Lung (tissue), 12 donors: Measurements from ENCODE around the gene OLFML1. TPM values are rescaled to one million over a fixed set of nuclear protein-coding genes. Genes with fewer than 3 reads are reported as not detected.
"Not testable (repeated sequence)": the region's sequence is repeated elsewhere in the genome, so short reads cannot be mapped to it uniquely, and the experiment has no call there.

ENCODE experiments used
- ATAC-seq: fragments of 200-7000 bp; cut with Tn5 transposase; one replicate; pipeline ENCODE4 v1.9.1; 2020; ENCODE audit warnings: moderate number of reproducible peaks; ENCODE audit not compliant: insufficient read depth, low FRiP score
- DNase-seq, 3 donors: peaks; one replicate each; pipeline ENCODE4 v3.0.0-alpha.2; 2013 to 2017
- H3K27ac ChIP-seq, 2 donors: one replicate each; pipeline ENCODE4 v1.5.1; 2013; ENCODE audit warnings: mild to moderate bottlenecking in 2 of 2, moderate library complexity in 2 of 2, control low read depth in 1 of 2, inconsistent platforms in 1 of 2, low read depth in 1 of 2, low read length in 1 of 2
- H3K27me3 ChIP-seq, 3 donors: one replicate each; pipeline ENCODE4 v1.5.1; 2013; ENCODE audit warnings: low read length in 2 of 3; ENCODE audit not compliant: control insufficient read depth in 3 of 3, insufficient read depth in 3 of 3
- H3K36me3 ChIP-seq, 4 donors: one replicate each; pipeline ENCODE4 v1.5.1; 2013; ENCODE audit warnings: low read length in 4 of 4, mild to moderate bottlenecking in 1 of 4, moderate library complexity in 1 of 4; ENCODE audit not compliant: control insufficient read depth in 4 of 4, insufficient read depth in 4 of 4
- H3K4me1 ChIP-seq, 5 donors: one replicate each; pipeline ENCODE4 v1.5.1; 2013; ENCODE audit warnings: low read length in 5 of 5, mild to moderate bottlenecking in 2 of 5, moderate library complexity in 1 of 5; ENCODE audit not compliant: control insufficient read depth in 5 of 5, insufficient read depth in 5 of 5
- H3K4me3 ChIP-seq: one replicate; pipeline ENCODE4 v1.5.1; 2013; ENCODE audit warnings: mild to moderate bottlenecking, control low read depth, moderate library complexity
- H3K9ac ChIP-seq, 2 donors: one replicate each; pipeline ENCODE4 v1.5.1; 2013; ENCODE audit warnings: low read length in 2 of 2, control low read depth in 1 of 2; ENCODE audit not compliant: insufficient read depth in 1 of 2
- H3K9me3 ChIP-seq, 4 donors: one replicate each; pipeline ENCODE4 v1.5.1; 2013; ENCODE audit warnings: low read length in 3 of 4, mild to moderate bottlenecking in 1 of 4, moderate library complexity in 1 of 4; ENCODE audit not compliant: control insufficient read depth in 4 of 4, insufficient read depth in 3 of 4
- WGBS, 2 donors: extraction: QIAGEN DNeasy Blood & Tissue Kit; methylation state at CpG; one replicate each; pipeline ENCODE4 v1.1.7; 2013; 5-methylcytosine and 5-hydroxymethylcytosine counted together
- polyA plus RNA-seq, 2 donors: library from polyadenylated mRNA; stranded (reverse); fragments of 200-250 nt; gene quantifications; one replicate each; pipeline ENCODE4 v1.2.1, GENCODE V29; 2013
- total RNA-seq, 2 donors: library from RNA; depleted of rRNA in 1 of 2; stranded (reverse); fragments of >200 nt in 1 of 2; gene quantifications; one replicate each; pipeline ENCODE4 v1.2.1, GENCODE V29; 2014 to 2021
- TF ChIP-seq, protein P1 (sequence below): IDR thresholded peaks from 2 replicates; pipeline ENCODE4 v1.5.1; 2012; ENCODE audit warnings: mild to moderate bottlenecking; ENCODE audit errors: control extremely low read depth, extremely low read depth
- donor health status: control.
- donor health status: control.
- donor health status: Bipolar disorder and iron deficiency.
- donor health status: healthy.
- donor health status: DM: yes; HTN: yes; CAD: no.

OLFML1 gene
- total and polyA plus RNA-seq, 4 donors = 2.6 to 28.1 (median 9.5) TPM

GRCh38 chr11:7515447-7515886 is 30.2 kb downstream of the OLFML1 start:
- H3K9me3 ChIP-seq = no peaks in the 10 kb centered on the region
- TF ChIP-seq, protein P1, sequence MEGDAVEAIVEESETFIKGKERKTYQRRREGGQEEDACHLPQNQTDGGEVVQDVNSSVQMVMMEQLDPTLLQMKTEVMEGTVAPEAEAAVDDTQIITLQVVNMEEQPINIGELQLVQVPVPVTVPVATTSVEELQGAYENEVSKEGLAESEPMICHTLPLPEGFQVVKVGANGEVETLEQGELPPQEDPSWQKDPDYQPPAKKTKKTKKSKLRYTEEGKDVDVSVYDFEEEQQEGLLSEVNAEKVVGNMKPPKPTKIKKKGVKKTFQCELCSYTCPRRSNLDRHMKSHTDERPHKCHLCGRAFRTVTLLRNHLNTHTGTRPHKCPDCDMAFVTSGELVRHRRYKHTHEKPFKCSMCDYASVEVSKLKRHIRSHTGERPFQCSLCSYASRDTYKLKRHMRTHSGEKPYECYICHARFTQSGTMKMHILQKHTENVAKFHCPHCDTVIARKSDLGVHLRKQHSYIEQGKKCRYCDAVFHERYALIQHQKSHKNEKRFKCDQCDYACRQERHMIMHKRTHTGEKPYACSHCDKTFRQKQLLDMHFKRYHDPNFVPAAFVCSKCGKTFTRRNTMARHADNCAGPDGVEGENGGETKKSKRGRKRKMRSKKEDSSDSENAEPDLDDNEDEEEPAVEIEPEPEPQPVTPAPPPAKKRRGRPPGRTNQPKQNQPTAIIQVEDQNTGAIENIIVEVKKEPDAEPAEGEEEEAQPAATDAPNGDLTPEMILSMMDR = no peak
- ATAC-seq (no peak), DNase-seq (no peak)
- 97% methylated on average over 1 of the region's 1 CpG for WGBS, 2 donors
- no peak overlapping the region for H3K27ac ChIP-seq
- peaks cover 0 to 18% (median 17%) of the 10 kb centered on the region in 3 donors for H3K27me3 ChIP-seq
- peaks cover 0 to 6% (median 1%) of the 10 kb centered on the region in 4 donors for H3K36me3 ChIP-seq
- H3K4me1 ChIP-seq = peaks cover 5 to 27% (median 8%) of the 10 kb centered on the region in 5 donors
- H3K4me3 ChIP-seq = no peak overlapping the region
- no peak overlapping the region for H3K9ac ChIP-seq

DNA sequence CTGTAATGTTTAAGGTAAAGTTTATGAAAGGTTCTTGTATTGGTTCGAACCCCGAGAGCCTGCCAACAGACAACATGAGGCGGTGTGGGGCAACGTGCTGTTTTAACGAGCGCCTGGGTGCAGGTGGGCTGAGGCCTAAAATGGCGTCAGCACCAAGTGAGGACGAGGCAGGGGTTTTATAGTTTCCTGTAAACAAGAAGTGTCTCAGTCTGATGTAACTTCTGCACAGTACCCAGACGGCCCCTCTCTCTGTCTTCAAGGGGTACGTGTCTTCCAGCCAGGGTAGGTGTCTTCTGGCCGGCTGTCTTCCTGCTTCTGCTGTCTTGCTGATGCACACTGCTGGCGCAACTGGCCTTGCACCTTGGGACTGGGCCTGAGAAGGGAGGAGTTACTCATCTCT is 31.2 kb downstream of the OLFML1 start:
- H3K4me1 ChIP-seq = peaks cover under 1 to 23% (median 6%) of the 10 kb centered on the region in 5 donors
- H3K27ac ChIP-seq = no peak overlapping the region
- peaks cover 0 to 18% (median 17%) of the 10 kb centered on the region in 3 donors for H3K27me3 ChIP-seq
- TF ChIP-seq, protein P1 = no peak
- 71 to 88% methylated on average over 12 of the region's 12 CpGs for WGBS, 2 donors
- ATAC-seq (no peak), DNase-seq (no peak)
- H3K36me3 ChIP-seq = peaks cover 0 to under 1% (median 0%) of the 10 kb centered on the region in 4 donors
- H3K9ac ChIP-seq = no peak overlapping the region
- H3K4me3 ChIP-seq = no peak overlapping the region
- no peaks in the 10 kb centered on the region for H3K9me3 ChIP-seq

DNA sequence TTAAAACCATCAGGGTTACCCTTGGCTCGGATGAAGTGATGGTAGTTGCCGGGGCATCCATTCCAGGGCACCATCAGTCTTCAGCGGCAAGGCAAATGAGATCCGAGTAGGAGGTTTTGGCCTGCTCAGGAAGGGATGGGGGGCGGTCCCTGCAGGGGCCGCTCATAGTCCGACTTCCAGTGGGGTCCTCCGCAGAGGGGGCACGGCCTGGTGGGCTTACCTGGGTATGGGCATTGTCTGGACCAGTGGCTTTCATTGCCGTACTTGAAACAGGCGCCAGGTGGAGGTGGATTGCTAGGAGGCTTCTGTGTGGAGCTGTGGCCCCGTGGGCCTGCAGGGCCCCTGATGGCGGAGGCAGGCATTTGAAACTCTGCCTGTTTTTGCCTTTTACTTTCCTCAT is 32.4 kb downstream of the OLFML1 start:
- H3K9me3 ChIP-seq, ATAC-seq, H3K4me3 ChIP-seq, H3K27ac ChIP-seq, H3K36me3 ChIP-seq, H3K9ac ChIP-seq, DNase-seq: not testable (repeated sequence)
- 95 to 97% methylated on average over 13 of the region's 13 CpGs for WGBS, 2 donors
- H3K27me3 ChIP-seq = peaks cover 0 to 18% (median 17%) of the 10 kb centered on the region in 3 donors
- peaks cover 0 to 13% (median 4%) of the 10 kb centered on the region in 5 donors for H3K4me1 ChIP-seq

GRCh38 chr11:7518811-7519562 is 33.7 kb downstream of the OLFML1 start:
- H3K27ac ChIP-seq = no peak overlapping the region
- H3K9me3 ChIP-seq = no peaks in the 10 kb centered on the region
- 93 to 96% methylated on average over 23 of the region's 23 CpGs for WGBS, 2 donors
- peaks cover 0 to 18% (median 17%) of the 10 kb centered on the region in 3 donors for H3K27me3 ChIP-seq
- DNase-seq (no peak), ATAC-seq (no peak)
- TF ChIP-seq, protein P1 = no peak
- H3K4me3 ChIP-seq = no peak overlapping the region
- H3K4me1 ChIP-seq = peaks cover 0 to 11% (median 2%) of the 10 kb centered on the region in 5 donors
- H3K9ac ChIP-seq = no peak overlapping the region
- no peaks in the 10 kb centered on the region for H3K36me3 ChIP-seq
